Measurements from ENCODE around the gene CWC27.
"Not testable (repeated sequence)": the region's sequence is repeated elsewhere in the genome, so short reads cannot be mapped to it uniquely, and the experiment has no call there.

CWC27 gene

DNA sequence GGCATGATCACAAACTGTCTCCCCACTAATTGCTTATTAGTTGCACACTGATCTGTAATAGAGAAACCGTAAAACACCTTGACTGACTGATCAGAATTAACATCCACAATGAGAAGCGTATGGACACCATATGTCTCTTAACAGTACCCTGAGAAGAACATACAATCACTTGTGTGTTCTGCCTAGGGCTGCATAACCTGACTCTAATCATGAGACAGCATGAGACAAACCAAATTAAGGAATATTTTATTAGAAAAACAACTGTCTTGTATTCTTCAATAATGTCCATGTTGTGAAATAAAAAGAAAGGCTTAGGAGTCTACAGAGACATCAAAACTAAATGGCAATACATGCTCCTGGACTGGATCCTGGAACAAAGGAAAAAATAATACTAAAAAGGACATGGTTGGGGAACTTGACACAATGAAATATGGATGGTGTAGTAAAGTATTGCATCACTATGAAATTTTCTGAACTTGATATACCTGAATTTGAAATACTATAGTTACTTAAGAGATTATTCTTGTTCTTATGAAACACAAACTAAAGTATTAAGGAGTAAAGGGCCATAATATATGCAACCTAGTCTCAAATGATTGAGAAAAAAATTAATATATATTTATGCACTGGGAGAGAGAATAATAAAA, 162.1 kb downstream of the CWC27 start:
- DNase-seq = no peak

- DNase-seq = not testable (repeated sequence)
Measured at GRCh38 chr5:64939422-64939771, 170.7 kb downstream of the CWC27 start.

DNA sequence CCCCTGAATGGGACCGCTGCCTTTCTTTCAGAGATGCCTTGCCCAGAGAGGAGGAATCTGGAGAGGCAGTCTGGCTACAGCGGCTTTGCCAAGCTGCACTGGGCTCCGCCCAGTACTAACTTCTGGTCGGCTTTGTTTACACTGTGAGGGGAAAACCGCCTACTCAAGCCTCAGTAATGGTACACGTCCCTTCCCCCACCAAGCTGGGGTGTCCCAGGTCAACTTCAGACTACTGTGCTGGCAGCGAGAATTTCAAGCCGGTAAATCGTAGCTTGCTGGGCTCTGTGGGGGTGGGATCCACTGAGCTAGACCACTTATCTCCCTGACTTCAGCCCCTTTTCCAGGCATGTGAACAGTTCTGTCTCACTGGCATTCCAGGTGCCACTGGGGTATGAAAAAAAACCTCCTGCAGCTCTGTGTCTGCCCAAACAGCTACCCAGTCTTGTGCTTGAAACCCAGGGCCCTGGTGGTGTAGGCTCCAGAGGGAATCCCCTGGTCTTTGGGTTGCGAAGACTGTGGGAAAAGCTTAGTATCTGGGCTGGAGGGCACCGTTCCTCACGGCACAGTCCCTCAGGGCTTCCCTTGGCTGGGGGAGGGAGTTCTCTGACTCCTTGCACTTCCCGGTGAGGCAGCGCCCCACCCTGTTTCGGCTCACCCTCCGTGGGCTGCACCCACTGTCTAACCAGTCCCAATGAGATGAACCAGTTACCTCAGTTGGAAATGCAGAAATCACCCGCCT, 171.2 kb downstream of the CWC27 start:
- DNase-seq = no peak

GRCh38 chr5:64942460-64942859, 173.7 kb downstream of the CWC27 start:
- no peak for DNase-seq

DNA sequence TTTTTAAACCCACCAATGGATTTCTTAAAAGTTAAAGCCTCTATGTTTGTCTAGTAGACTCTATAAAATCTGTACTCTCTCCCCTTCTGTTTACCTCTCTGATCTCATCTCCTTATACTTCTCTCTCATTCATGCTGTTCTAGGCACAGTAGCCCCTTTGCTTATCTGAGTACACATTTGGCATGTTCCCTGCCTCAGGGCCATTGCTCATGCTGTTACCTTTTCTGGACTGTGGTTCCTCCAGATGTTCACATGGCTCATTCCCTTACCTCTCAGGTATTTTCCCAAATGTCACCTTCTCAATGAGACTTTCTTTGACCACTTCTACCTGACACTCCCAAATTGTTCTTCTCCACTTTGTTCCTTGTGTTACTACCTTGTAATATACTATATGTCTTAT, 176.1 kb downstream of the CWC27 start:
- no peak for DNase-seq

- DNase-seq = peak; percentile 29
Measured at GRCh38 chr5:64947031-64947430, 178.3 kb downstream of the CWC27 start.

- no peak for DNase-seq
Measured at GRCh38 chr5:64947801-64948200, 179.1 kb downstream of the CWC27 start.

DNA sequence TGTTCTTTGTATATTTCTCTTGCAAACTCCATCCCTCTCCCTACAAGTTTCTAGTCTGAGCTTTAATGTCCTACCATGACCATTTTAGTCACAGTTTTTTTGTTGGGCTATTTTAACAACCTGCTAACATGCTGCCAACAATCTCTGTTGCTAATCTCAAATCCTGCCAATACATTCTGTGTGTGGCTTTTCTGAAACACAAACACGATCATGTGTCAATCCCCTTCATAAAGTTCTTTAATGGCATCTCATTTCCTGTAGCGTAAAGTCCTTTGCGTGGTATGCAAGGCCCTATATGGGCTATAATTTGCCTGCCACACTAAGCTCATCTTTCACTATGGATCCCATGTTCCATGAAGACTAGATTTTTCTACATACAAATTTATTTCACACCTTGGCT, 180.6 kb downstream of the CWC27 start:
- DNase-seq = no peak

GRCh38 chr5:64952951-64953673, 184.4 kb downstream of the CWC27 start:
- no peak for DNase-seq

- no peak for DNase-seq
Measured at GRCh38 chr5:64954518-64954917, 185.8 kb downstream of the CWC27 start.

DNA sequence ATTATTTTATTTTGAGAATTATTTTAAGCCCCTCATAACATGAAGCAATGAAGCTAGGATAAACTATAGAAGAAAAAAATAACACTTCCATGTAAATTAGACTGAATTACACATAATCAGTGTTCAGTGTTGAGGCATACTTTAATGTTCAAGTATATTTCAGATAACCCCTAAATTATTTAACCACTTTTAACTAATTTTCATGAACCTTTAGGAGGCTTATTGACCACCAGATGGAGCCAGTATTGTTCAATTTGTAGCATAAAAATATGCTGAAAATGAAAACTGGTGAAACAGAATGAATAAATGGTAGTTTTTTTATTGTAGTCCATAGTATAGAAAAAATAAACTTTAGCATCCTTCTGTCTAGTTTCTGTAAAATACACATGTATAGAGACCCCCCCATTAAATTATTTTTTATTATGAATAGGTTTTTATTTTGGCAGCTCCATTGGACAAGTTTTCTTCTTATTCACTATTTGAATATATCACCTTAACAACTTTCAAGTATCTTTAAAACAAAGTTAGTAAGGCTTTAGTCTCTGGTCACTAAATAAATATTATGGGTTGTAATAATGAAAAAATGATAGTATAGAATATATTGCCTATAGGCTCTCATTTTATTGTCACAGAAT, 190.1 kb downstream of the CWC27 start:
- peak; percentile 47 for DNase-seq

GRCh38 chr5:64963278-64963677, 194.5 kb downstream of the CWC27 start:
- DNase-seq = no peak

DNA sequence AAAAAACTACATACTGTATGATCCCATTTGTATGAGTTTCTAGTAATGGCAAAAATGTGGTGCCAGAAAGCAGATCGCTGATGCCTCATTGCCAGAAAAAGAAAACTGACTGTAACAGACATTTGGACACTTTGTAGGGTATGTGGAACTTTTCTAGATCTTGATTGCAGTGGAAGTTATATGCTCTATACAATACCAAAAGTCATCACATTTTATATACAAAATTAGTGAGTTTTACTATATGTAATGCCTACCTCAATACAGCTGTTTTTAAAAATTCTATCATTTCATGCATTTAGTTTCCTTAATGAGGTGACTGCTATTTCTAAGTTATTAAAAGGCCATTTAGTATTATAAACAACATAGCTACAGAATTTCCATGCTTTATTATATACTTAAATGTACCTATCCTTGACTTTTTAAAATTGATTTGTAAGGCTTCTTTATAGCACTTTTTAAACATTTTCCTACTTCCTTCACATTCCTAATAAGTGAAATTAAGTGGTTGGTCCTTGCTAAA, 199.9 kb downstream of the CWC27 start:
- DNase-seq = no peak

GRCh38 chr5:64969578-64969977, 200.8 kb downstream of the CWC27 start:
- no peak for DNase-seq

DNA sequence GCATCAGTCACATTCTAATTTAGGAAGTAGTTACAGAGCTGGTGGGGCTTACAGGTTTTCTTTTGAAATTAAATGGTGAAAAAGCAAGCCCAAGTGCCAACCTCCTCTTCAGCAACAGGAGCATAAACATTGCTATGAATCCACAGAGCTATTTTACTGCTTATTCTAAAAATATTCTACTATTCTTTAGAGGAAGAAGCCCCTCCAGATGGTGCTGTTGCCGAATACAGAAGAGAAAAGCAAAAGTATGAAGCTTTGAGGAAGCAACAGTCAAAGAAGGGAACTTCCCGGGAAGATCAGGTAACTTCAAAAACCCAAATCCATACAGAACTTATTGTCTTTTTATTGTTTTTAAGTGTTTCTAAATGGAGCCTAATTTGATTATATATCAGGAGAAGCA, 202.8 kb downstream of the CWC27 start:
- DNase-seq = no peak

GRCh38 chr5:64971990-64972389, 203.3 kb downstream of the CWC27 start:
- no peak for DNase-seq

DNA sequence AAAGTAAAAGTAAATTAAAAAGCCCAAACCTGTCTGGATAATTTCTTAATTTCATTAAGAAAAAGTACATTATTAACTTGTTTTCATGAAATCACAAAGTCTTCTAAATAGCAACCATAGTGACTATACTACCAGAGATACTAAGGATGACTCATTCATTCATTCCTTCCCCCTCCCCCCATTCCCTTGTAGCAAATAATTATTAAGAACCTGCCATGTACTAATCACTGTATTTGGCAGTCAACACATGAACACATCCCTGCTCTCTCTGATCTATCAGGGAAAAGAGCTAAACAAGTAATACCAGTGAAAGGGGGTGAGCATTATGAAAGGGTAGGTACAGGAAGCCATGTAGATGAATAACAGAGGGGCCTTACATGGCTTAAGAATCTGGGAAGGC, 203.9 kb downstream of the CWC27 start:
- no peak for DNase-seq

DNA sequence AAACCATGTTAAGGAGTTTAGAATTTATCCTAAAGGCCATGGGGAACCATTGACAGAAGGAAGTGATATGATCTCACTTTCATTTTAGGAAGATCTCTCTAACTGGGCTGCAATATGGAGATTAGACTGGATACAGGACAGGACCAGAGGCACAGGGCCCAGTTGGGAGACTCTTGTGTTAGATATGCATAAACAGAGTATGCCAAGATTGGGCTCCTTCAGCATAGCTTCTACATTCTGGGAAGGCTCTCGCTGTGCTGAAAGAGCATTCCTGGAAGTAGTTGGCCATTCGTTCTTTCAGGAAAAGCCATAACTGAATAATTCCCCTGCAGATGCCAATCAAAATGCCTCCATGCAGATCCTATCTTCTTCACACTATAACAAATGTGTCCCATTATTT, 204.5 kb downstream of the CWC27 start:
- no peak for DNase-seq

DNA sequence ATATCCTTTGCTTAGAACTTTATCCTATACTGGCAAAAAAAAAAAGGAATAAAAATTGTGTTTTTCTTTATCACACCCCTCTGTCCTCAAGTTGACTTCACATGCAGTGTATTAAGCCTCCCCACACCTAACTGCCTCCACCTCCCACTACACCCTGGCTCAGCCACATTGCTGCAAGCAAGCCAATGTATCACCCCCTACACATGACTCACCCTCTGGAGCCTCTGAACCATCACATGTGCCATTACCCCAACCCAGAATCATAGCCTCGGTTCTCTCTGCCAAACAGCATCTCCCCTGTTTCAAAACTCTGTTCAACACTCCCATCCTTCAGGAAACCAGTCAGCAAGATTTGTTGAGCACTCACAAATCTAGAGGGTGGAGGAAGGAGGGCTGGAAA, 209.0 kb downstream of the CWC27 start:
- DNase-seq = no peak

GRCh38 chr5:64978546-64978945, 209.8 kb downstream of the CWC27 start:
- DNase-seq = no peak

DNA sequence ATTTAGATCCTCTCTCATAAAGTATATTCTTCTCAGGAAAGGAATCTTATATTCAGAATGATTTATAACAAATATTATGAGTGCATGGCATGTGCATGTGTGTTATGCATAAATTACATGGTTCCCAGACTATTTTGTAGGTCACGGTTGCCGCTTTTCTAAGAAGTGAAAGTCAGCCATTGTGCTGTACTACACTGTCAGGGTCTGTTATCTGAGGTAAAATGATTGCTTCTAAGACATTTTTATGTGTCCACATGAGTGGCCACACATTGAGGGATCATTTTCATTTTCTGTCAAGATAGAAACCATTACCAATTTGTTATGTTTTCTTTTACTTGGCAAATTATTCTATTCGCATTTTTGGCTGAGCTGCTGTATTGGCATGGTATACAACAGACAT, 210.8 kb downstream of the CWC27 start:
- no peak for DNase-seq

DNA sequence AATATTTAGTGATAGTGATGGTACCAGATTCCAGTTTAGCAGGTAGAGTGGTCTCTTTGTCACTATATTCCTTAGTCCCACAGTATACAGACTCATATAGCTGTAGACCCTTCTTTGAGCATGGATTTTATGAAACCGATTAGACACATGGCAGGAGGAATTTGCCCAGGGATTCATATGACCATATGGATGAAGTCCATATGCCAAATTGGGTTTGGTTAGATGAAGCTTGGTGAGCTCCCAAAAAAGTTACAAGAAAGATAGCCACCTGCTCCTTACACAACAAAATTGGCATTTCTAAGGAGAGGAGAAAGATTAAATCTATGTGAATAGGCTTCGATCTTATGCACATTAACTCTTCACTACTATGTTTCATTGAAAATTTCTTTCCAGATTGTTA, 211.4 kb downstream of the CWC27 start:
- DNase-seq = no peak

DNA sequence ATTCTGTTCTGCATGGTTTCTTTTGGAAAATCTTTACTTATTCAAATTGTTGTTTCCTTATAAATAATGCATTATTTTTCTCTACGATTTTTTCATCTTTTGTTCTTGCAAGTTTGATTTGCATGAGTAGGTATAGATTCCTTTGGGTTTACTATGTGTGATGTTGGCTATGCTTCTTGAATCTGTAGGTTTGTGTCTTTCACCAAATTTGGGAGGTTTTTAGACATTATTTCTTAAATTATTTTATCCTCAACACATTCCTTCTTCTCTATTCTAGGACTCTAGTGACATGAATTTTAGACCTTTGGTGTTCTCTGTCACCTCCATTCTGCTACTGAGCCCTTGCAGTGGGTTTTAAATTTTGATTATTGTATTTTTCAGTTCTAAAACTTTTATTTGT, 219.0 kb downstream of the CWC27 start:
- DNase-seq = no peak

DNA sequence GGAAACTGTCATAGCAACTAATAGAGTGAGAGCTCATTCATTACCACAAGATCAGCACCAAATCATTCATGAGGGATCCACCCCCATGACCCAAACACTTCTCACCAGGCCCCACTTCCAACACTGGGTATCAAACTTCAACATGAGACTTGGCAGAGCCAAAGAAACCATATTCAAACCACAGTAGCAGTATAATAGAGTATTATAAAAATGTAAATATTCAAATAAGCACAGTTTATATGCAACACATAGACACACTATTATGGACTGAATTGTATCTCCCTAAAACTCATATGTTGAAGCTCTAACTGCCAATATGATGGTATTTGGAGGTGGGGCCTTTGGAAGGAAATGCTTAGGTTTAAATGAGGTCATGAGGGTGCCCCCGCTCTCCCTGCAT, 240.5 kb downstream of the CWC27 start:
- DNase-seq = no peak

All from hematopoietic multipotent progenitor cell treated with erythropoietin and hydrocortisone succinate and interleukin-3 and kit ligand, for 8 days (in vitro differentiated cells).